Mucosa of gallbladder (tissue), 1 donor: Measurements from ENCODE around the gene B3GLCT. TPM values are rescaled to one million over a fixed set of nuclear protein-coding genes. Genes with fewer than 3 reads are reported as not detected.

Experiments
- DNase-seq: peaks from one replicate; pipeline ENCODE4 v3.0.0-alpha.2; 2020; ENCODE audit warnings: low spot score
- total RNA-seq: library from RNA; stranded (reverse); gene quantifications from one replicate; pipeline ENCODE4 v1.2.1, GENCODE V29; 2021
- donor health status: DM: no; HTN: no; CAD: no.

Gene B3GLCT
- total RNA-seq, 1 donor from 2014 or later: 3.9 TPM

DNA sequence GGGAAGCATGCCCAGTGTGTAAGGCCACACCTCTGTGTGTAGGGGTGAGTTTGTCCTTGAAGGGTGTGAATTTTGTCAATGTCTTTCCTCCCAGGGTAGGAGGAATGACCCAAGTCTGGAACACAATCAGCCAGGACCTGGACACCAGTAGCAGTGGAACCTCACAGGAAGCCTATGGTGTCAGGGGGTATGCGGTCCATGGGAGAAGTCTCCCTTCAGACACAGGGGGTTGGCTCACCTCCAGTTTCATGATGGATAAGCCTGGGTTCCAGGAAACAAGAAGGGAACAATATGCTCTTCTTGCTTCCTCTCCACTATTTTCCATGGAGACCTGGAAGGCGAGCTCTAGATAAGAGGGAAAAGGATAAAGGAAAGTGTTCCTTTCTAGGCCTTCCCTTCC lies 23.9 kb downstream of the B3GLCT start:
- no peak for DNase-seq

DNA sequence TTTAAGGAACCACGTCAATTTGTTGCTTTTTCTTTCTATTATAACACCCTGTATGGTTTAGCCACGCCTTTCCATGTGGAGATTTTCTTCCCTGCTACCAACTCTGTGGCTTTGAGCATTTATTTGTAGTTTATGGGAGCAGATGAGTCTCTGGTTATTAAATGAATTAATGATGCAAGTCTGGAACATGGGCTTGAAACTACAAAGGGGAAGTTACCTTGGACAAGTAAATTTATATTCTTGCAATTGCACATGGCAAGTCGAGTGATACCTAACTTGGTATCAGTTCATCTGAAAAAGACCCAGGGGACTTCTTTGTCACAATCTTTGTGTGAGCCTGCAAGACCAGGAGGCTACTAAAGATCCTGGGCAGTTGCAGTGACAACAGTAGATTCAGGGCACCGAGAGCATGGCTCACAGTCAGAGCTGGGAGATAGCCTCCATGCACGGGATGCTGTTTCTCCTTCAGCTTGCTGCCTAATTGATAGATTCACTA lies 24.4 kb downstream of the B3GLCT start:
- DNase-seq: no peak

DNA sequence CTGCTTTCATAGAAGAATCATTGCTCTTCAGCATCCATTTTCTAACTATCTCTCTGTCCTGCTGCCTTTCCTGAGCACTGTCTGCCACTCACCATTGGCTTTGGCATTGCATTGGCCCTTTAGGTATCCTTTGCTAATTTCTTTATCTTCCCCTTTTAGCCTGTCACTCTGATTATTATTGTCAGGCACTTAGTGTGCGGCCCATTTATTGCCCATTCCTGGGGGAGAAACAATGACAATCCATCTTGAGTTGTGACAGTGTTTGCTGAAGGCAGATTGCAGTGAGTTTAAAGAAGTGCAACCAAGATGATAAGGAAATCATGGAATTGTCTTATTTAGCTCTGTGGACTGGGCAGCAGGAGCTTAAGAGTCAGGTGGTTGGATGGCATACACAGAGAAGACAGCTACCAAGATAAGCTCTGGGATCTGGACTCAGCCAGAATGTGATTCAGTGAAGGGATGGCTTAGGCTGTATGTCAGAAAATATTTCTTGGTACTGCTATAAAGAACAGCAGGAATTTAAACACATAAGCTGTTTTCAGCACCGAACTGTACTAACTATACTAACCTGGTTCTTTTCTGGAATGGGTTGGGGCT lies 25.3 kb downstream of the B3GLCT start:
- no peak for DNase-seq

DNA sequence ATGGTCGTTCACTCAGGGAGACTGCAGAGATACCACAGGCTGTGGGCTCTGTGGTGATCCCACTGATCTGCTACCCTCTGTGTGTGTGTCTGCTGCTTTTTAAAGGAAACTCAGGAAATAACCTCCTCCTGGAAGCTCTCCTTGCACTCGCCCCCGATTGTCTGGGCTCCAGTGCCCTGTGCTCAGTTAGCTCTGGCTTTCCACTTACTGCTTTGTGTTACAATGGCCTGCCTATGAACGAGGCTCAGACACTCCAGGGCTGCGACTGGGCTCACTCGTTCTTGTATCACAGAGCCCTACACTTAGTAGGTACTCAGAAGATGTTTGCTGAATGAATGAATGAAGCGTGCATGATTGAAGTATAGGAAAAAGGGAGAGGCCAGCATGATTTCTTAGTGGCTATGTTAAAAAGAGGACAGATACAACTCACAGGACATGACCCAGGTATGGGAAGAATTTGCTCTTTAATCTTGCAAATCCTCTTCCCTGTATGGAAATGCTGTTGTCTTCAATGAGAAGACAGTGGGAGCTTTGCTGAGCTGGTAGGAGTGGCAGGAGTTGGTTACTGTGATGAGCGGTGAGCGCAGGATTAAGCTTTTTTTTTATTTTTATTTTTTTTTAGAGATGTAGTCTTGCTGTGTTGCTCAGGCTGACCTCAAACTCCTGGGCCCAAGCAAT lies 26.4 kb downstream of the B3GLCT start:
- DNase-seq: no peak

- DNase-seq: no peak
Observed at GRCh38 chr13:31227063-31227462, 27.3 kb downstream of the B3GLCT start.

DNA sequence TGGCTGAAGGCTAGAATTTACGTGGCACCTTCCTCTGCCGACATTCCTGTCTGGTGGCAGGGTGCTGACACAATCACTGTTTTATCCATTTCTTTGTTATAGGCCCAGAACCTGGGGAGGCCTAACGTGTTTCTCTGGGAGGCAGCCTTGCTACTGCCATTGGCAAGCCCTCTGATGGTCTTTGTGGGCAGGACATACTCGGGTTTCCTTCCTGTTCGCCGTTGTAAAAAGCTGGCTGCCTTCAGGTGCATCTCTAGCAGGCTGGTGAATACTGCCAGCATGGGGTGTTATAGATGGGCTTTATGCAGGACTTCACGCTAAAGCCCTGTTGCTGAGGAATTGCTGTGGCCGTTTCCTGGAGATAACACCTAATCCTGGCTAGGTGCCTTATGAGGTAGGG lies 28.1 kb downstream of the B3GLCT start:
- DNase-seq: no peak

GRCh38 chr13:31234729-31235128 lies 35.0 kb downstream of the B3GLCT start:
- DNase-seq: no peak

DNA sequence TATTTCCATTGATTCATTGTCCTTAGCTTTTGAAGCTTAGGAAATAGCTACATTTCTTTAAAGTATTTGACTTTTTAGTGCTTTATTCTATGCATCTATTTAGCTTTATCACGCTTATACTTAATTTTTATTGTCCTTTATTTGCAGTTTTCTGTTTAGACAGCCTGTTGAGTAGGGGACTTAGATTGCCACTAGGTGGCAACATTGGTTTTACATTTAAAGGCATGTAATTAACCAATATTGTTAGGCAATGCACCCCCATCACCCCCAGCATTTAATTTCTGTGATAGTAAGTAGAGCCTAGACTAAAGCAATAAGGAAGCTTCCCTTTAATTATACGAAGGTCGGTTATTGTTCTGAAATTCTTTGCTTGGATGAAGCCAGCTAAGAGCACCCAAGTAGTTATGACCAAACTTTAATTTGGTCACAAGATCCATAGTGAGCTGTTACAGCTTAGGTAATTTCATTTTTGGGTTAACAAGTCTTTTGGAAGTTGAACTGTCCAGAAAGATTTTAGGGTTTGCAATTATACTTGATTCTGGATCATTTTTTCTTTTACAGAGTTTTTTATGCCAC lies 36.5 kb downstream of the B3GLCT start:
- no peak for DNase-seq

GRCh38 chr13:31240921-31241320 lies 41.1 kb downstream of the B3GLCT start:
- DNase-seq: no peak

DNA sequence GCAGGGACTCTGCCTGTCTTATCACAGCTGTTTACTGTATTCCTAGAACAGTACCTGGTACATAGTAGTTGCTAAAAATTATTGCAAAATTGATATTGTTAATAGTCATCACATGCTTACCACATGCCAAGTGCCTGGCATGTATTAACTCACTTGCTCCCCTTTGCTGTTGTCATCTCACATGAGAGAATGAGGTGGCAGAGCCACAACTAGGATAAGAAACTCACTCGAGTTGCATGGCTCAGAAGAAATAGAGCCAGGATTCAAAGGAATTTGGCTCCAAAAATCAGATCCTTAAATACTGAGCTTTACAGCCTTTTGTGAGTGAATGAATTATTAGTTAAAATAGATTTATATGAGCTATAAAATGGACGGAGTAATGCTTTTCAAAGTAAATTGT lies 42.6 kb downstream of the B3GLCT start:
- no peak for DNase-seq

- no peak for DNase-seq
Observed at GRCh38 chr13:31242916-31243315, 43.1 kb downstream of the B3GLCT start.

- DNase-seq: no peak
Observed at GRCh38 chr13:31245598-31246373, 46.0 kb downstream of the B3GLCT start.

DNA sequence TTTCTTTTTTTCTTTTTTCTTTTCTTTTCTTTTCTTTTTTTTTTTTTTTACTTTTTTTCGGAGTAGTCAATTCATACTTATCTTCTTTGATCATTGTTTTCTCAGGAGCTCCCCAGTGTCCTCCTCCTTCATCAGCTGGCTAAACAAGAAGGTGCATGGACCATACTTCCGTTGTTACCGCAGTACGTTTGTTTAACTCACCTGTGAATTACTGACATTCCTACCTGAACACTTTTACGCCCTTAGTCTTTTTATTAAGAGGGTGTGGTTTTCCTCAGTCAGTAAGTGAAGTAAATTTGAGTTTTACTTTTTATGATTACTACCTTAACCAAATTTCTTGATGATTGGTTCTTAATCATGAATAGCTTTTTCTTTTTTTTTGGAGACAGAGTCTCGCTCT lies 47.1 kb downstream of the B3GLCT start:
- DNase-seq: no peak

DNA sequence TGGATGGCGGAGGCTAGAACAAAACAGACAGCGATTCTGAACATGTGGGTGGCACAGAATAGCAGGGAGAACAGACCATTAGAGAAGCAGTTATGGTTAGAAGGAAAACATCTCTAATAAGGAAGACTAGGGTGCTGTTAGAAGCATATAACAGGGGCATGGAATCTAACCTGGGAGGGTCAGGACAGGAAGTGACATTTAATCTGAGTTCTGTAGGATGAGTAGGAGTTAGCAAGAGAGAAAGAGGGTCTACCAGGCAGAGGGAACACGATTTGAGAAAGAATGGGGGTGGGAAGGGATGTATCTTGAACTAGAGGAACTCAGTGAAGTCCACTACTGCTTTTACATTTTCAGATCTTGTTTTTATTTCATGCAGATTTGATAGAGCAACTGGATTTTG lies 48.6 kb downstream of the B3GLCT start:
- no peak for DNase-seq

- no peak for DNase-seq
Observed at GRCh38 chr13:31248965-31249539, 49.3 kb downstream of the B3GLCT start.

DNA sequence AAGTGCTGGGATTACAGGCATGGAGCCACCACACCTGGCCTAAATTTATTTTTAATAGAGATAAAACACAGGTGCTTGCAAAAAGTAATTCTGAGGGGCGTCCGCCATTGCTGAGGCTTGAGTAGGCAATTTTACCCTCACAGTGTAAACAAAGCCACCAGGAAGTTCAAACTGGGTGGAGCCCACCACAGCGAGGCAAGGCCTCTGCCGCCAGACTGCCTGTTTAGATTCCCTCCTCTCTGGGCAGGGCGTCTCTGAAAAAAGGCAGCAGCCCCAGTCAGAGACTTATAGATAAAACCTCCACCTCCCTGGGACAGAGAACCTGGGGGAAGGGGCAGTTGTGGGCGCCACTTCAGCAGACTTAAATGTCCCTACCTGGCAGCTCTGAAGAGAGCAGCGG lies 50.7 kb downstream of the B3GLCT start:
- no peak for DNase-seq

GRCh38 chr13:31261241-31261640 lies 61.5 kb downstream of the B3GLCT start:
- DNase-seq: no peak

GRCh38 chr13:31263346-31263745 lies 63.6 kb downstream of the B3GLCT start:
- DNase-seq: no peak

GRCh38 chr13:31264151-31264550 lies 64.4 kb downstream of the B3GLCT start:
- DNase-seq: no peak

DNA sequence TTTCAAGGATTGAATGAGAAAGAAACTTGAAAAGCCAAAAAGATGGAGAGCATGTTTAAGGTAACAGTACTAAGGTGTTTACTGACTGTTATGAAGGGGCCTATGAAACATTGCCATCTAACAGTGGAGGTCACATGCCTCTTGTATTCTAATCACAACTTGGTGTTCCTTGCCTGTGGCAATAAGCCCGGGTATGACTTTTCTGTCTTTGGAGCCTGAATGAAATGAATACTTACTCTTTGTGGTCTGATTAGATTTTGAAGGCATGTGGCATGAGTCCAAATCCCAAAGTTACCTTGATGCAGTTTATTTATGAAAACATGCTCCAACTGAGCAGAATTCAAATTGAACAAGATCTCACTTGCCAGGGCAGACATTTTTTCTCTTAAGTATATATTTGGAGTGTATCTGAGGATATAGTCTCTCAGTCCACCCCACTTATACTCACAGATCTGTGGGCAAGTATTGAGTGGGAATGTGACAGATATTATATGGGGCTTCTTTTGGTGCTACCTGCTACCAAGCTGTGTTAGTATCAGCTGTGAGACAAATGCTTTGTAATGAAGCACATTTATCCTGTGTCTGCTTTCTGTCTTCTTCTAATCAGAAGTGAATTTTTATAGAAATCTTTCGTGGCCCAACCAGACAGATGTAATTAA lies 67.5 kb downstream of the B3GLCT start:
- no peak for DNase-seq

- DNase-seq: no peak
Observed at GRCh38 chr13:31274390-31274789, 74.6 kb downstream of the B3GLCT start.

DNA sequence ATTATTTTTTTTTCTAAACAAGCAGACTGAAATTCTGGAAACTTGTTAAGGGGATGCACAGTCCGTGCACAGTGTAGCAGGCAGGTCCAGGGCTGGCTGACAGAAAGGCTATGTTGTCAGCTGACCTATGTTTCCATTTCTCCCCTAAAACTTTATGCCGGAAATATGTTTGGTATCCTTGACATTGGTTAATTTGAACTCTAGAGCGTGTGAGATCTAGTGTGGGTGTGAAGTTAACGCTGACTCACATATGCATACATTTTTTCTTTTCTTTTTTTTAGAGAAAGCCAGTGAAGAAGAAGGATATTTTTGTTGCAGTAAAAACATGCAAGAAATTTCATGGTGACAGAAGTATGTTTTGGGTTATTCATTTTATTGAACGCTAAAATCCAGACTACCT lies 76.6 kb downstream of the B3GLCT start:
- DNase-seq: no peak
